WTC11 (cell line): ENCODE results near the gene MYO1A. TPM values are rescaled to one million over a fixed set of nuclear protein-coding genes. Genes with fewer than 3 reads are reported as not detected.
A peak's percentile ranks its signal among the peaks of the same experiment; 100 is the strongest.

ENCODE experiments used
- ATAC-seq: fragments of 200-7000 bp; cut with Tn5 transposase; 2 replicates; pipeline ENCODE4 v1.10.0; 2021; ENCODE audit warnings: mild to moderate bottlenecking, moderate library complexity
- CTCF ChIA-PET: fragments of 300-600 bp; sonication (Branson Sonifier 250); formaldehyde crosslinking; loops from one replicate; lab custom pipeline; 2021; ENCODE audit warnings: antibody characterized with exemption; lab: Charles Lee
- POLR2A ChIA-PET: fragments of 350-600 bp; sonication (Branson Sonifier 250); formaldehyde crosslinking; loops from one replicate; lab custom pipeline; 2021; ENCODE audit warnings: antibody characterized with exemption; lab: Charles Lee
- DNase-seq: peaks from one replicate; pipeline ENCODE4 v3.0.0; 2021; ENCODE audit warnings: low spot score
- H3K27ac Mint-ChIP-seq: 2 replicates; pipeline ENCODE4 v1.8.0; 2021; ENCODE audit warnings: mixed read lengths
- H3K27me3 Mint-ChIP-seq: 2 replicates; pipeline ENCODE4 v1.8.0; 2021; ENCODE audit warnings: low read depth, mild to moderate bottlenecking, moderate library complexity, mixed read lengths
- H3K36me3 Mint-ChIP-seq: 2 replicates; pipeline ENCODE4 v1.8.0; 2021; ENCODE audit warnings: mixed read lengths
- H3K4me1 Mint-ChIP-seq: 2 replicates; pipeline ENCODE4 v1.8.0; 2022; ENCODE audit warnings: mixed read lengths
- H3K4me3 Mint-ChIP-seq: 2 replicates; pipeline ENCODE4 v1.8.0; 2021; ENCODE audit warnings: mild to moderate bottlenecking, moderate library complexity, mixed read lengths
- H3K9me3 Mint-ChIP-seq: 2 replicates; pipeline ENCODE4 v1.8.0; 2021; ENCODE audit warnings: mixed read lengths
- CREM ChIP-seq: sonication (generic); formaldehyde crosslinking; IDR thresholded peaks from 2 replicates; pipeline ENCODE4 v1.8.1; 2022; ENCODE audit warnings: mild to moderate bottlenecking, missing genetic modification reagents, moderate library complexity
- ETV6 ChIP-seq: sonication (generic); formaldehyde crosslinking; IDR thresholded peaks from 2 replicates; pipeline ENCODE4 v1.8.1; 2022; ENCODE audit warnings: mild to moderate bottlenecking, missing genetic modification reagents
- HMGA2 ChIP-seq: fragments of 250-450 bp; sonication (Bioruptor Pico); IDR thresholded peaks from 2 replicates; pipeline ENCODE4 v1.4.0; 2021; ENCODE audit warnings: mild to moderate bottlenecking, moderate library complexity
- JAZF1 ChIP-seq: fragments of 250-450 bp; sonication (Bioruptor Pico); IDR thresholded peaks from 2 replicates; pipeline ENCODE4 v1.9.0; 2021; ENCODE audit warnings: moderate library complexity, mild to moderate bottlenecking, inconsistent platforms
- KAT7 ChIP-seq: sonication (generic); formaldehyde crosslinking; IDR thresholded peaks from 2 replicates; pipeline ENCODE4 v1.8.1; 2023; ENCODE audit warnings: missing genetic modification reagents, mild to moderate bottlenecking, borderline replicate concordance
- NFYB ChIP-seq: sonication (generic); formaldehyde crosslinking; conservative IDR thresholded peaks from 2 replicates; pipeline ENCODE4 v1.8.0; 2022; ENCODE audit warnings: low read depth, missing genetic modification reagents
- OVOL2 ChIP-seq: fragments of 250-450 bp; sonication (Bioruptor Pico); IDR thresholded peaks from 2 replicates; pipeline ENCODE4 v1.9.0; 2021; ENCODE audit warnings: mild to moderate bottlenecking, borderline replicate concordance
- PRRX2 ChIP-seq: fragments of 250-450 bp; sonication (Bioruptor Pico); IDR thresholded peaks from 2 replicates; pipeline ENCODE4 v1.8.0; 2021; ENCODE audit warnings: mild to moderate bottlenecking
- SMAD4 ChIP-seq: sonication (generic); formaldehyde crosslinking; IDR thresholded peaks from 2 replicates; pipeline ENCODE4 v1.8.0; 2022; ENCODE audit warnings: mild to moderate bottlenecking, missing genetic modification reagents
- ZNF423 ChIP-seq: fragments of 250-450 bp; sonication (Bioruptor Pico); IDR thresholded peaks from 2 replicates; pipeline ENCODE4 v2.1.2; 2022; ENCODE audit warnings: mild to moderate bottlenecking, moderate library complexity
- total RNA-seq: library from RNA; stranded (reverse); gene quantifications from 3 replicates; pipeline ENCODE4 v1.2.3, GENCODE V29; 2021
- TF ChIP-seq, protein P1 (sequence below): sonication (generic); formaldehyde crosslinking; IDR thresholded peaks from 2 replicates; pipeline ENCODE4 v1.8.0; 2022; ENCODE audit warnings: mild to moderate bottlenecking, missing genetic modification reagents
- TF ChIP-seq, protein P2 (sequence below): sonication (generic); formaldehyde crosslinking; IDR thresholded peaks from 2 replicates; pipeline ENCODE4 v1.8.0; 2022; ENCODE audit warnings: mild to moderate bottlenecking, missing genetic modification reagents
- TF ChIP-seq, protein P3 (sequence below): fragments of 250-450 bp; sonication (Bioruptor Pico); IDR thresholded peaks from 2 replicates; pipeline ENCODE4 v1.8.0; 2021; ENCODE audit warnings: mild to moderate bottlenecking
- TF ChIP-seq, protein P4 (sequence below): sonication (generic); formaldehyde crosslinking; IDR thresholded peaks from 2 replicates; pipeline ENCODE4 v1.8.1; 2022; ENCODE audit warnings: low read depth, mild to moderate bottlenecking, moderate library complexity, missing genetic modification reagents, borderline replicate concordance
- TF ChIP-seq, protein P5 (sequence below): sonication (generic); formaldehyde crosslinking; IDR thresholded peaks from 2 replicates; pipeline ENCODE4 v1.8.1; 2022; ENCODE audit warnings: mild to moderate bottlenecking, moderate library complexity, missing genetic modification reagents
- TF ChIP-seq, protein P6 (sequence below): sonication (generic); formaldehyde crosslinking; IDR thresholded peaks from 2 replicates; pipeline ENCODE4 v1.8.1; 2023; ENCODE audit warnings: mild to moderate bottlenecking, missing genetic modification reagents, moderate library complexity
- TF ChIP-seq, protein P7 (sequence below): fragments of 250-450 bp; sonication (Bioruptor Pico); IDR thresholded peaks from 2 replicates; pipeline ENCODE4 v1.9.0; 2021; ENCODE audit warnings: mild to moderate bottlenecking, borderline replicate concordance
- TF ChIP-seq, protein P8 (sequence below): fragments of 250-450 bp; sonication (Bioruptor Pico); conservative IDR thresholded peaks from 2 replicates; pipeline ENCODE4 v1.9.0; 2021; ENCODE audit warnings: mild to moderate bottlenecking

Gene MYO1A
- total RNA-seq, 1 experiment from 2014 or later = 0.87 TPM

DNA sequence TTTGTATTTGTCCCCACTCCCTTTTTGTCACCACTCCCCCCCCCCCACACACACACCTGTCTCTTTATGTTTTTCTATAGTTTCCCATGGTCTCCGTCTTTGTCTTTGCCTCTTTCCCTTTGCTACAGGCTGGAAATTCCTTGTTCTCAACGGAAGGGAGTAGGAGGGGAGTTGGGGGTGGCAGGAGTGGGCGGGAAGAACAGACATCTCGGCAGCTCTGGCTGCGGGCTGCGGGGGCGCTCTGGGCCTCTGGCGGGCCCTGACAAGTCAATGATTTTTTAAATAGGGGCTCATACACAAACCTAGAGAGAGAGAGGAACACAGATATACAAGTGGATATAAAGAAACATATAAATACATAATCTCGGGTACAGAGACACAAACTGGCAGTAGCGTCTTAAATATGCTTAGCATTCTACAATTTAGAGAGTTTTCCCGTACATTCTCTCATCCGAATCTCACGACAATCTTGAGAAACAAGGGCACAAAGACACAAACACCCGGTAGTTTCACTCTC is 36.6 kb upstream of the MYO1A start:
- H3K4me3 Mint-ChIP-seq = peak overlapping the region; percentile 84
- peaks cover 5% of the 10 kb centered on the region; the same call in 1 of the 2 replicates for H3K36me3 Mint-ChIP-seq
- ATAC-seq = peak; percentile 28

DNA sequence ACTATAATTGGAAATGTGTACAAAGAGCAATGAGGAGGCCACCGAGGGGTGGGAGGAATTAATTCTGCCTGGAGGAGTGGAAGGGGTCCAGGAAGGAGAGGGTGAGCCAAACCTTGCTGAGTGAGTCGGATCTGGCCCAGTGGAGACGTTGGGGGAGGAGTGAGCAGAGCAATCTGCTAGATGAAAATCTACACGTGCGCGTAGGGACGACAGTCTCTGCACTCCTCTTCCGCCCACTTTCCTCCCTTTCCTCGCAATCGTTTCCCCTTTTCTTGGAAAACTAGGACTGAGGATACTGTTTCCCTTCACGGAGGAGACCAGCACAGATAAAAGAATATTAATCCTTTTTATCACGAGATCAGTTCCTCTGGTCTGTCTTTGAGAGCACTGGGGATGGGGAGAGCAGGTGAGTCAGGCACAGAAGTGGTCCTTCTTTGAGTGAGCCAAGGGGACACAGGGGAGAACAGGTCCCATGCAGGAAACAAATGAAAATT is 36.1 kb upstream of the MYO1A start:
- Mint-ChIP-seq H3K4me3 (peak overlapping the region; percentile 84), H3K4me1 (peaks cover 29% of the 10 kb centered on the region), H3K27ac (peak overlapping the region; percentile 97), H3K36me3 (peaks cover 3% of the 10 kb centered on the region; the same call in 1 of the 2 replicates)
- ChIA-PET CTCF (interaction anchor here (1.0 to 8.7 kb wide), 6 partner anchors 16 to 157 kb away, joined by 3 to 219 read pairs (median 6); partner anchors contain the start of genes SHMT2 and STAT6), POLR2A (interaction anchor here (0.9 to 4.7 kb wide), 5 partner anchors 7 to 42 kb away, joined by 3 to 65 read pairs (median 4); partner anchors contain the start of genes LRP1, NEMP1 and STAT6)
- TF ChIP-seq ETV6 (CRISPR knock-in tag) (0 out of 2 replicates have a peak, but pooled peaks have one; percentile 17), PRRX2 (CRISPR knock-in tag) (no peak)
- TF ChIP-seq, protein P1, sequence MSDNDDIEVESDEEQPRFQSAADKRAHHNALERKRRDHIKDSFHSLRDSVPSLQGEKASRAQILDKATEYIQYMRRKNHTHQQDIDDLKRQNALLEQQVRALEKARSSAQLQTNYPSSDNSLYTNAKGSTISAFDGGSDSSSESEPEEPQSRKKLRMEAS (CRISPR knock-in tag) = peak; percentile 79
- TF ChIP-seq, protein P2, sequence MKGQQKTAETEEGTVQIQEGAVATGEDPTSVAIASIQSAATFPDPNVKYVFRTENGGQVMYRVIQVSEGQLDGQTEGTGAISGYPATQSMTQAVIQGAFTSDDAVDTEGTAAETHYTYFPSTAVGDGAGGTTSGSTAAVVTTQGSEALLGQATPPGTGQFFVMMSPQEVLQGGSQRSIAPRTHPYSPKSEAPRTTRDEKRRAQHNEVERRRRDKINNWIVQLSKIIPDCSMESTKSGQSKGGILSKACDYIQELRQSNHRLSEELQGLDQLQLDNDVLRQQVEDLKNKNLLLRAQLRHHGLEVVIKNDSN (CRISPR knock-in tag) = 0 out of 2 replicates have a peak, but pooled peaks have one; percentile 10
- TF ChIP-seq, all 79 proteins: peak for 3
- ATAC-seq (no peak), DNase-seq (no peak)
- Mint-ChIP-seq H3K27me3 (no peaks in the 10 kb centered on the region; the same call in 1 of the 2 replicates), H3K9me3 (no peaks in the 10 kb centered on the region)

More for the DNA sequence above, 36.6 kb upstream of the MYO1A start:
- Mint-ChIP-seq H3K9me3 (no peaks in the 10 kb centered on the region), H3K4me1 (peaks cover 30% of the 10 kb centered on the region), H3K27ac (peak overlapping the region; percentile 97), H3K27me3 (no peaks in the 10 kb centered on the region; the same call in 1 of the 2 replicates)
- ChIA-PET CTCF (interaction anchor here (0.6 to 8.7 kb wide), 17 partner anchors 8 to 401 kb away, joined by 3 to 219 read pairs (median 4); partner anchors contain the start of genes INHBE, LRP1, NEMP1 and SHMT2), POLR2A (interaction anchor here (0.6 to 4.7 kb wide), 6 partner anchors 7 to 43 kb away, joined by 3 to 65 read pairs (median 4); partner anchors contain the start of genes LRP1, NEMP1 and STAT6)
- TF ChIP-seq HMGA2 (CRISPR knock-in tag) (0 out of 2 replicates have a peak, but pooled peaks have one; percentile 11), CREM (CRISPR knock-in tag) (no peak), ZNF423 (no peak), SMAD4 (no peak), JAZF1 (no peak)
- TF ChIP-seq, protein P3, sequence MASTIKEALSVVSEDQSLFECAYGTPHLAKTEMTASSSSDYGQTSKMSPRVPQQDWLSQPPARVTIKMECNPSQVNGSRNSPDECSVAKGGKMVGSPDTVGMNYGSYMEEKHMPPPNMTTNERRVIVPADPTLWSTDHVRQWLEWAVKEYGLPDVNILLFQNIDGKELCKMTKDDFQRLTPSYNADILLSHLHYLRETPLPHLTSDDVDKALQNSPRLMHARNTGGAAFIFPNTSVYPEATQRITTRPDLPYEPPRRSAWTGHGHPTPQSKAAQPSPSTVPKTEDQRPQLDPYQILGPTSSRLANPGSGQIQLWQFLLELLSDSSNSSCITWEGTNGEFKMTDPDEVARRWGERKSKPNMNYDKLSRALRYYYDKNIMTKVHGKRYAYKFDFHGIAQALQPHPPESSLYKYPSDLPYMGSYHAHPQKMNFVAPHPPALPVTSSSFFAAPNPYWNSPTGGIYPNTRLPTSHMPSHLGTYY (CRISPR knock-in tag) = no peak
- TF ChIP-seq, protein P4, sequence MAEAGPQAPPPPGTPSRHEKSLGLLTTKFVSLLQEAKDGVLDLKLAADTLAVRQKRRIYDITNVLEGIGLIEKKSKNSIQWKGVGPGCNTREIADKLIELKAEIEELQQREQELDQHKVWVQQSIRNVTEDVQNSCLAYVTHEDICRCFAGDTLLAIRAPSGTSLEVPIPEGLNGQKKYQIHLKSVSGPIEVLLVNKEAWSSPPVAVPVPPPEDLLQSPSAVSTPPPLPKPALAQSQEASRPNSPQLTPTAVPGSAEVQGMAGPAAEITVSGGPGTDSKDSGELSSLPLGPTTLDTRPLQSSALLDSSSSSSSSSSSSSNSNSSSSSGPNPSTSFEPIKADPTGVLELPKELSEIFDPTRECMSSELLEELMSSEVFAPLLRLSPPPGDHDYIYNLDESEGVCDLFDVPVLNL = no peak
- TF ChIP-seq, protein P5, sequence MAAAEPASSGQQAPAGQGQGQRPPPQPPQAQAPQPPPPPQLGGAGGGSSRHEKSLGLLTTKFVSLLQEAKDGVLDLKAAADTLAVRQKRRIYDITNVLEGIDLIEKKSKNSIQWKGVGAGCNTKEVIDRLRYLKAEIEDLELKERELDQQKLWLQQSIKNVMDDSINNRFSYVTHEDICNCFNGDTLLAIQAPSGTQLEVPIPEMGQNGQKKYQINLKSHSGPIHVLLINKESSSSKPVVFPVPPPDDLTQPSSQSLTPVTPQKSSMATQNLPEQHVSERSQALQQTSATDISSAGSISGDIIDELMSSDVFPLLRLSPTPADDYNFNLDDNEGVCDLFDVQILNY (CRISPR knock-in tag) = peak; percentile 60; the same call in 1 of the 2 replicates
- DNase-seq = peak; percentile 80

DNA sequence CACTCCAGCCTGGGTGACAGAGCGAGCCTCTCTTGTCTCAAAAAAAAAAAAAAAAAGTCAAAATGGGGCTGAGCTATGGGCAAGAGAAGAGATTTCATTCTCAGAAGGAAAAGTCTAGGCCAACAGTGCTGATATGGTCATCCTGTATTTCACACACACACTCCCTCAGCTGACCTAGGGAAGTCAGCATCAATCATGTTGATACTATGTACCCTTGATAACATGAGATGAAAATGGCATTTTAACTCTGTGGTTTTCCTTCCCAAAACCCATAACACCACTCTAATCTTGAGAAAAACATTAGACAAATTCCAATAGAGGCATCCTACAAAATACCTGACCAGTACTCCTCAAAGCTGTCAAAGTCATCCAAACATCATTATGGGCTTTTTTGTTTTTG is 30.9 kb upstream of the MYO1A start:
- Mint-ChIP-seq H3K27me3 (no peaks in the 10 kb centered on the region), H3K27ac (no peak overlapping the region; the same call in 1 of the 2 replicates), H3K4me3 (no peak overlapping the region), H3K9me3 (no peaks in the 10 kb centered on the region), H3K36me3 (peaks cover 5% of the 10 kb centered on the region), H3K4me1 (peaks cover 15% of the 10 kb centered on the region)
- ChIA-PET POLR2A (interaction anchor here (3.1 kb wide), 1 partner anchor 7 kb away, joined by 33 read pairs; the partner anchor contains the start of gene NAB2), CTCF (interaction anchor here (0.7 to 7.5 kb wide), 4 partner anchors 10 to 79 kb away, joined by 3 to 71 read pairs (median 8); partner anchors contain the start of gene STAT6)
- DNase-seq (no peak), ATAC-seq (no peak)
- TF ChIP-seq, protein P6, sequence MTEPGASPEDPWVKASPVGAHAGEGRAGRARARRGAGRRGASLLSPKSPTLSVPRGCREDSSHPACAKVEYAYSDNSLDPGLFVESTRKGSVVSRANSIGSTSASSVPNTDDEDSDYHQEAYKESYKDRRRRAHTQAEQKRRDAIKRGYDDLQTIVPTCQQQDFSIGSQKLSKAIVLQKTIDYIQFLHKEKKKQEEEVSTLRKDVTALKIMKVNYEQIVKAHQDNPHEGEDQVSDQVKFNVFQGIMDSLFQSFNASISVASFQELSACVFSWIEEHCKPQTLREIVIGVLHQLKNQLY (CRISPR knock-in tag) = no peak
- TF ChIP-seq KAT7 (CRISPR knock-in tag) (no peak), ETV6 (CRISPR knock-in tag) (no peak), NFYB (CRISPR knock-in tag) (no peak), OVOL2 (CRISPR knock-in tag) (no peak)
- TF ChIP-seq, protein P7, sequence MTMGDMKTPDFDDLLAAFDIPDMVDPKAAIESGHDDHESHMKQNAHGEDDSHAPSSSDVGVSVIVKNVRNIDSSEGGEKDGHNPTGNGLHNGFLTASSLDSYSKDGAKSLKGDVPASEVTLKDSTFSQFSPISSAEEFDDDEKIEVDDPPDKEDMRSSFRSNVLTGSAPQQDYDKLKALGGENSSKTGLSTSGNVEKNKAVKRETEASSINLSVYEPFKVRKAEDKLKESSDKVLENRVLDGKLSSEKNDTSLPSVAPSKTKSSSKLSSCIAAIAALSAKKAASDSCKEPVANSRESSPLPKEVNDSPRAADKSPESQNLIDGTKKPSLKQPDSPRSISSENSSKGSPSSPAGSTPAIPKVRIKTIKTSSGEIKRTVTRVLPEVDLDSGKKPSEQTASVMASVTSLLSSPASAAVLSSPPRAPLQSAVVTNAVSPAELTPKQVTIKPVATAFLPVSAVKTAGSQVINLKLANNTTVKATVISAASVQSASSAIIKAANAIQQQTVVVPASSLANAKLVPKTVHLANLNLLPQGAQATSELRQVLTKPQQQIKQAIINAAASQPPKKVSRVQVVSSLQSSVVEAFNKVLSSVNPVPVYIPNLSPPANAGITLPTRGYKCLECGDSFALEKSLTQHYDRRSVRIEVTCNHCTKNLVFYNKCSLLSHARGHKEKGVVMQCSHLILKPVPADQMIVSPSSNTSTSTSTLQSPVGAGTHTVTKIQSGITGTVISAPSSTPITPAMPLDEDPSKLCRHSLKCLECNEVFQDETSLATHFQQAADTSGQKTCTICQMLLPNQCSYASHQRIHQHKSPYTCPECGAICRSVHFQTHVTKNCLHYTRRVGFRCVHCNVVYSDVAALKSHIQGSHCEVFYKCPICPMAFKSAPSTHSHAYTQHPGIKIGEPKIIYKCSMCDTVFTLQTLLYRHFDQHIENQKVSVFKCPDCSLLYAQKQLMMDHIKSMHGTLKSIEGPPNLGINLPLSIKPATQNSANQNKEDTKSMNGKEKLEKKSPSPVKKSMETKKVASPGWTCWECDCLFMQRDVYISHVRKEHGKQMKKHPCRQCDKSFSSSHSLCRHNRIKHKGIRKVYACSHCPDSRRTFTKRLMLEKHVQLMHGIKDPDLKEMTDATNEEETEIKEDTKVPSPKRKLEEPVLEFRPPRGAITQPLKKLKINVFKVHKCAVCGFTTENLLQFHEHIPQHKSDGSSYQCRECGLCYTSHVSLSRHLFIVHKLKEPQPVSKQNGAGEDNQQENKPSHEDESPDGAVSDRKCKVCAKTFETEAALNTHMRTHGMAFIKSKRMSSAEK (CRISPR knock-in tag) = no peak
- TF ChIP-seq, protein P8, sequence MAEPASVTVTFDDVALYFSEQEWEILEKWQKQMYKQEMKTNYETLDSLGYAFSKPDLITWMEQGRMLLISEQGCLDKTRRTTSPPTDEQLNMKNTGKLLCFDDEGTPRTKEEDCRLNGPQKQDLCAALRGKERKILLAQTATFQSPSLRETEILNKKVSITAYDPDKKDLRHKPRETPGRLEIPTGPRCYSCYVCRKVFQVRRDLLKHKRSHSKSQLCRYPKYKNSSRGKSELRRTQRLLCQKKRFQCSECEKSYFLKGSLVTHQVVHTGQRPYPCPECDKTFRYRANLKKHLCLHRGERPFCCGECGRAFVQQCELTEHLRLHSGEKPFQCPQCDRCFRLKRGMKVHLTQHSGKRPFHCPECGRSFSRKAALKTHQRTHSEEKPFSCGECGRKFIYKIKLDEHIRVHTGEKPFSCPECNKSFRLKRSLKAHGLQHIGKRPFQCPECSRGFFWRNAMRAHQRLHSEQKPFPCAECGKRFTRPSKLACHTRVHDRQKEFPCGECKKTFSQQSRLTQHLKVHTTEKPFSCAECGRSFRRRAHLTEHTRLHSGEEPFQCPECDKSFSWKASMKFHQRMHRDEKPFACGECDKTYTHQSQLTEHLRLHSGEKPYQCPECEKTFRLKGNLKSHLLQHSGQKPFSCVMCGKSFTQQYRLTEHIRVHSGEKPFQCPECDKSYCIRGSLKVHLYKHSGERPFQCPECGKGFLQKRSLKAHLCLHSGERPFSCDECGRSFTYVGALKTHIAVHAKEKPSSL (CRISPR knock-in tag) = no peak
